SK-N-MC (cell line): ENCODE measurements around the gene ADARB2.

Experiments used
- EZH2 ChIP-seq: fragments of 200-600 bp; sonication (generic); IDR thresholded peaks from one replicate; pipeline ENCODE4 v1.6.1; 2017; ENCODE audit warnings: antibody characterized with exemption
- FOXP2 ChIP-seq: optimal IDR thresholded peaks from 2 replicates; pipeline ENCODE3; 2011; ENCODE audit warnings: mild to moderate bottlenecking, moderate library complexity; ENCODE audit not compliant: insufficient read depth; ENCODE audit errors: extremely low read length, control extremely low read depth
- POLR2AphosphoS5 ChIP-seq: IDR thresholded peaks from 2 replicates; pipeline ENCODE4 v1.6.1; 2012; ENCODE audit warnings: mild to moderate bottlenecking, low read depth, low read length, borderline replicate concordance

- TF ChIP-seq POLR2AphosphoS5: no peak
- TF ChIP-seq EZH2: no peak
- TF ChIP-seq FOXP2: no peak
Observed at GRCh38 chr10:1215862-1216573, 521.3 kb downstream of the ADARB2 start.
